ENCODE results near the gene RSRC1.

RSRC1 gene

DNA sequence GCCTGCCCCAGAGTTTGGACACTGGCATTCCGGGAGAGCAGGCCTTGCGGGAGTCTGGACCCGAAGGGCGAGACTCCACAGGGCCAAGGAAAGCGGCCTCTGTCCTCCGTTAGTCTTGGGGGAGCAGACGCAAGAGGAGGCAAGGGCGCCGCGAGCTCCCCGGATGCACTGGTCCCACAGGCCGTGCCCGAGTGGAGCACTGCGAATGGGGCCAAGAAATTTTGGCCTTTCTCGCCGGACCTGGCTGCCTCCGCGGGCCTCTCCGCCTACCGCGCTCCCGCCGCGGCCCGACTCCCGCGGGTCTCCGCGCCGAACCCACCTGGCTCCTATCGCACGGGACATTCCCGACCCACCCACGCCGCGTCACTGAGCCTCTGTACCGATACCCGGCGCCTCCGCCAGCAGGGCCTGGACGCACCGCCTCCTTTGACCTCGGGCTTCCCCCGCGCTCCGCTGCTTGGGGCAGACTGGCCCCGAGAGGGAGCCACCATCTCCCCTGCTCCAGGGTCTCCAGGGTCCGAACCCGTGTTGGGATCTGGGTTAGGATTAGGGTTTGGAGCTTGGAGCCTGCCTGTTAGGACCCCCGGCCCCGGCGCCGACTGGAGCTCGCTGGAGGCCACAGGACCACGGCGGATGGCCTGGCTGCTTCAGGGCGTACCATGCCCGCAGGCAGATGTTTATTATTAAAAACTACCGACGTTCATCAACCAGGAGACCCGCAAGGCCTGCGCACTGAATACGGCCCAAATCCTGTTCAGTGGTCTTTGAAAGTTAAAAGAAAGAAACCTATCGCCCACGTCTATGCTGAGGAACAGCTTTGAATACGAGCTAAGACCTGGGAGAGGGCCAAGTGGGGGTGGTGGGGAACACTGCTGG lies 15.4 kb upstream of the RSRC1 start:
- H3K4me3 ChIP-seq (ENCODE audit: low read length): no peak overlapping the region
- no peaks in the 10 kb centered on the region for H3K4me1 ChIP-seq (ENCODE audit: control insufficient read depth, insufficient read depth, low read length)
- H3K27me3 ChIP-seq (ENCODE audit: control insufficient read depth, insufficient read depth, low read length): peaks cover 45% of the 10 kb centered on the region
- H3K9ac ChIP-seq (ENCODE audit: low read length): no peak overlapping the region
- no peak overlapping the region for H3K27ac ChIP-seq (ENCODE audit: low read depth, low read length)
- H3K36me3 ChIP-seq (ENCODE audit: control insufficient read depth, insufficient read depth, low read length): no peaks in the 10 kb centered on the region

DNA sequence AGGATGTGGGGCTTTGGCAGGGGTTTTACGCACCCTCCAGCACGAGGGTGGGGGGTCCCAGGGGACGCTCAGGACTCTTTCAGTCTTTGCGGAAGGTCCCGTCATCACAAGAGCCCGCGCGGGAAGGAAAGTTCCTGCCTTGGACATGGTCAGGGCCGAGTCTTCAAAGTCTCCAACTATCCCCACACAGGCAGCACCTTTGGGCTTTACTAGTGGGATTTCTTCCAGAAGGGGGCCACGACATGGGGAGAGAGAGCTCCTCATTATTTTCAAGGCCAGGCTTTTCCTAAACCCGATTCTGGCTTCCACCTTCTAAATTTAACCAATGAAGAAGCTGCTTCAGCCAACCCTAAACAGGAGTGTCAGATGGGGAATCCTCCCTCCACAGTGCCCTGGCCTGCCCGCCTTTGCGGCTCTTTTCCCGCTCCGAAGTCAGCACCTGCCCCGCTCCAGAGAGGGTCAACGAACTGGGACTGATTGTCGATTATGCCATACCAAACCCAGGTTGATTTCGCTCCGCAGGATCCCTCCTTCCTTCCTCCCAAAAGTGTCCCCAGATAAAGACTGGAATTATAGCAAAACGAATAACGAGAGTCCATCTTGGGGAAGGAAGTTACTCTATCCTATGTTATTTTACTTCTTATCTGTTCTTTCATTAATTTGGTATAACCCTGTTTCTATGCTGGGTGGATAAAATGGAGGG lies 14.6 kb upstream of the RSRC1 start:
- Histone ChIP-seq H3K27ac (ENCODE audit: low read depth, low read length) (no peak overlapping the region), H3K9ac (ENCODE audit: low read length) (no peak overlapping the region), H3K4me1 (ENCODE audit: control insufficient read depth, insufficient read depth, low read length) (no peaks in the 10 kb centered on the region), H3K36me3 (ENCODE audit: control insufficient read depth, insufficient read depth, low read length) (no peaks in the 10 kb centered on the region), H3K27me3 (ENCODE audit: control insufficient read depth, insufficient read depth, low read length) (peaks cover 46% of the 10 kb centered on the region), H3K4me3 (ENCODE audit: low read length) (no peak overlapping the region)

DNA sequence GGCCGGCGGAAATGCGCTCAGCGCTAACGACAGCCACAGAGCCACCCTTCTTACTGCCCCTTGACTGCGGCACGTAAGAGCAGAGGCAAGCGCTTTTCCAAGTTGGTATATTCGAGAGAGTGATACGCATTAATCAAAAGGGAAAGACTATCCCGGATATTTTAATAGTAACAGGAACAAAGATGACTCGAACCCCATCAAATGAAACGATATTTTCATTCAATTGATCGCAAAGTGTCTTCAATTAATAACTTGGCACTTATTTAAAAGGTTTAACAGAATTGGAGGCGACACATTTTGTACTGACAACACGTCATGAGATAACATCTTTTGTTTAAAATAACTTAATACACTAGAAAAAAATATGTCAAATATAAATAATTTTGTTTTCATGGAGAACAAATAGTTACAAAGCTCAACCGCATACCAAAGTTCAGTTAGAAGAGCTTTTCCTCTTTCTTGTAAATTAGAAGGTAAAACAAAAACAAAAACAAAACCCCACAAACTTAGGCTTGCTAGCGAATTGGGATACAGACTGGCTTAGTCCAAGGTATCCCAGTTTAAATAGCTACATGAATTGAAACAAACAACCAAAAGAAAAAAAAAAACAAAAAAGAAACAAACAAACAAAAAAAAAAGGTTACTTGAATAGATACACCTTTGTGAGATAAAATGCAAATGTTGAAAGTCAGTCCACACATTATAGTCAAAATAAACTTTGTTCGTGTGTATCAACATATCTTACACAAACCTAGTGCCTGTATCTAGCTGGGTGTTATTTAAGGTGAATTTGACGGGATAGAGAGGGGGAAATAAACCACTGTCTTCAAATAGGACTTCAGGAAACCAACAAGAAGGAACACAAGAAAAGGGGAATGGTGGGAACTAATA lies 13.8 kb upstream of the RSRC1 start:
- Histone ChIP-seq H3K9ac (ENCODE audit: low read length) (no peak overlapping the region), H3K27me3 (ENCODE audit: control insufficient read depth, insufficient read depth, low read length) (peaks cover 46% of the 10 kb centered on the region), H3K27ac (ENCODE audit: low read depth, low read length) (no peak overlapping the region), H3K4me3 (ENCODE audit: low read length) (no peak overlapping the region), H3K4me1 (ENCODE audit: control insufficient read depth, insufficient read depth, low read length) (no peaks in the 10 kb centered on the region), H3K36me3 (ENCODE audit: control insufficient read depth, insufficient read depth, low read length) (no peaks in the 10 kb centered on the region)

DNA sequence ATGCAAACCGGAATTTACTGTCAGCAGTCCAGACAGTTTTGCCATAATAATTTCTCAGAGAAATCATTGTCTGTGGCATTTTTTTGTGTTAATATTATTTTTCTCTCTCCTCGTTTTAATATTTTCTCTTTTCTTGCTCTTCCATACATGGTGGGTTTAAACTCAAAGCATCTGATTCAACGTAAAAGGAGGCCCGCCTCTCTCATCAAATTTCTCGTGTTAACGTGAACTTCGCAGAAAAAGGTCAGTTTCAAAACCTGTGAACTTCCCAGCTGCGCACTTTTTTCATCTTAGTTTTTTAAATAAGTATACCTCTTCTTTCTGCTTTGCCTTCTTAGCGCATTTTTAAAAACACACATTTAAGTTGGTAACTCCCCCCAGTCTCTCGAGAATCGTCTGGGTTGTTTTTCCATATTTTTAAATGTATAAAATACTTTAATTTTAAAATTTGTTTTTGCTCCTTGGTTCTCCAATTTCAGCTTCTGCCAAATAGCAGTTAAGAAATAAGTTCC lies 12.8 kb upstream of the RSRC1 start:
- no peak overlapping the region for H3K4me3 ChIP-seq (ENCODE audit: low read length)
- no peak overlapping the region for H3K9ac ChIP-seq (ENCODE audit: low read length)

DNA sequence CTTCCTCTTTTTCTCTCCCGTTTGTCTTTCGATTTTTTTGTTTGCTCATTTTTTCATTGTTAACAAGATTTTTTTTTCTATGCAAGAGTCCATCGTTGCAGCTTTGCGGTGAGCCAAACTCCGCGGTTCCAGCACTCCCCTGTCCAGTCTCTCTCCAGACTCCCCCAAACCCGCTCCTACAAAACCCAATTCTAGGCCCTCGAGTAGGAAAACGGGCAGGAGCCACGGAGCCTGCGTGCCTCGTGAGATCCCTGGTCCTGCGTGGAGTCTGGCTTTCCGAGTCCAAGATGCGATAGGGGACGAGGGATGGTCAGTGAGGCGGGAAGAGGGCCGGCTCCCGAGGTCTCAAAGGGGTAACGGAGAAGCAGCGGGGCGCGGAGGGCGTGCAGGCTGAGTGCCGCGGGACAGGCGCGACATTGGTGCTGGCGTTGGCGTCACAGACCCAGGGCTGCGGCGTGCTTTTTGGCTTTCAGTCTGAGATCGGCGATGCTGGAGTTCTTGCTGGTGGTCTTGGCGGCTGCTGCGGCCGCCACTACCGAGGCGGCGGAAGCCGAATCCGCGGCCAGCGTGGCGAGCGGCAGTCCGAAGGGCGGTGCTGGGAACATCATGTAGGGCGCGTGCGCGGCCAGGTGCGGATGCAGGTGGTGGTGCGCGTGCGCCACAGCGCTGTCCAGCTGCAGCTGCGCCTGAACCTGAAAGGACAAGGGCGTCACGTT lies 12.1 kb upstream of the RSRC1 start:
- H3K36me3 ChIP-seq (ENCODE audit: control insufficient read depth, insufficient read depth, low read length): no peaks in the 10 kb centered on the region
- no peak overlapping the region for H3K27ac ChIP-seq (ENCODE audit: low read depth, low read length)
- peaks cover 60% of the 10 kb centered on the region for H3K27me3 ChIP-seq (ENCODE audit: control insufficient read depth, insufficient read depth, low read length)
- no peaks in the 10 kb centered on the region for H3K4me1 ChIP-seq (ENCODE audit: control insufficient read depth, insufficient read depth, low read length)
- peak overlapping the region; percentile 70 for H3K4me3 ChIP-seq (ENCODE audit: low read length)
- no peak overlapping the region for H3K9ac ChIP-seq (ENCODE audit: low read length)

More for the DNA sequence above, 12.8 kb upstream of the RSRC1 start:
- Histone ChIP-seq H3K27me3 (ENCODE audit: control insufficient read depth, insufficient read depth, low read length) (peaks cover 56% of the 10 kb centered on the region), H3K4me1 (ENCODE audit: control insufficient read depth, insufficient read depth, low read length) (no peaks in the 10 kb centered on the region), H3K27ac (ENCODE audit: low read depth, low read length) (no peak overlapping the region), H3K36me3 (ENCODE audit: control insufficient read depth, insufficient read depth, low read length) (no peaks in the 10 kb centered on the region)

- H3K27me3 ChIP-seq (ENCODE audit: control insufficient read depth, insufficient read depth, low read length): peaks cover 65% of the 10 kb centered on the region
- no peak overlapping the region for H3K9ac ChIP-seq (ENCODE audit: low read length)
- H3K4me1 ChIP-seq (ENCODE audit: control insufficient read depth, insufficient read depth, low read length): no peaks in the 10 kb centered on the region
- peak overlapping the region; percentile 70 for H3K4me3 ChIP-seq (ENCODE audit: low read length)
- H3K36me3 ChIP-seq (ENCODE audit: control insufficient read depth, insufficient read depth, low read length): no peaks in the 10 kb centered on the region
- no peak overlapping the region for H3K27ac ChIP-seq (ENCODE audit: low read depth, low read length)
Observed at GRCh38 chr3:158098309-158098639, 11.6 kb upstream of the RSRC1 start.

- Histone ChIP-seq H3K4me1 (ENCODE audit: control insufficient read depth, insufficient read depth, low read length) (no peaks in the 10 kb centered on the region), H3K27ac (ENCODE audit: low read depth, low read length) (no peak overlapping the region), H3K36me3 (ENCODE audit: control insufficient read depth, insufficient read depth, low read length) (no peaks in the 10 kb centered on the region), H3K9ac (ENCODE audit: low read length) (no peak overlapping the region), H3K27me3 (ENCODE audit: control insufficient read depth, insufficient read depth, low read length) (peaks cover 66% of the 10 kb centered on the region), H3K4me3 (ENCODE audit: low read length) (no peak overlapping the region)
Observed at GRCh38 chr3:158098834-158099424, 11.0 kb upstream of the RSRC1 start.

DNA sequence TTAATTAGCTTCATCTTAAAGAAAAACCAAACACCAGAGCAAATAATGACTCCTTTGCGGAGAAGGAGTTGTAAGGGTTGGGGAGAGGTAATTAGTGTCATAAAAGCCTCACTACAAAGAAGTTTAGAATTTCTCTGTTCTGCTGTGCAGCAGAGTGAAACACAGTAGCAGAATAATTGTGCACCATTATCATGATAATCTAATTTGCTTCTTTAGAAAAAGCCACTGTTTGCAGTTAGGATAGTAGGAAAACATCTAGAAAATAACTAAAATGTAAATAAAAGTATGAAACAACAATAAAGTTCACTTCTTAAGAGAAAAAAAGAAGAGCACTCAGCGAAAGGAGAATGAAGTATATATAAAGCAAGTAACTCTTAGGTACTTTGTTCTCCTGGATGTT lies 9.2 kb upstream of the RSRC1 start:
- no peak overlapping the region for H3K9ac ChIP-seq (ENCODE audit: low read length)
- no peak overlapping the region for H3K27ac ChIP-seq (ENCODE audit: low read depth, low read length)
- H3K4me3 ChIP-seq (ENCODE audit: low read length): no peak overlapping the region
- no peaks in the 10 kb centered on the region for H3K4me1 ChIP-seq (ENCODE audit: control insufficient read depth, insufficient read depth, low read length)
- H3K36me3 ChIP-seq (ENCODE audit: control insufficient read depth, insufficient read depth, low read length): no peaks in the 10 kb centered on the region
- H3K27me3 ChIP-seq (ENCODE audit: control insufficient read depth, insufficient read depth, low read length): peaks cover 59% of the 10 kb centered on the region

- Histone ChIP-seq H3K9ac (ENCODE audit: low read length) (no peak overlapping the region), H3K36me3 (ENCODE audit: control insufficient read depth, insufficient read depth, low read length) (no peaks in the 10 kb centered on the region), H3K4me3 (ENCODE audit: low read length) (no peak overlapping the region), H3K27ac (ENCODE audit: low read depth, low read length) (no peak overlapping the region), H3K27me3 (ENCODE audit: control insufficient read depth, insufficient read depth, low read length) (peaks cover 58% of the 10 kb centered on the region), H3K4me1 (ENCODE audit: control insufficient read depth, insufficient read depth, low read length) (no peaks in the 10 kb centered on the region)
Observed at GRCh38 chr3:158101335-158102241, 8.3 kb upstream of the RSRC1 start.

GRCh38 chr3:158102242-158103080 lies 7.4 kb upstream of the RSRC1 start:
- H3K4me3 ChIP-seq (ENCODE audit: low read length): no peak overlapping the region
- H3K27me3 ChIP-seq (ENCODE audit: control insufficient read depth, insufficient read depth, low read length): peaks cover 65% of the 10 kb centered on the region
- H3K4me1 ChIP-seq (ENCODE audit: control insufficient read depth, insufficient read depth, low read length): no peaks in the 10 kb centered on the region
- no peaks in the 10 kb centered on the region for H3K36me3 ChIP-seq (ENCODE audit: control insufficient read depth, insufficient read depth, low read length)
- H3K27ac ChIP-seq (ENCODE audit: low read depth, low read length): no peak overlapping the region
- H3K9ac ChIP-seq (ENCODE audit: low read length): no peak overlapping the region
